Lower lobe of right lung (tissue), 2 donors: ENCODE results near the gene TANC1. TPM values are rescaled to one million over a fixed set of nuclear protein-coding genes. Genes with fewer than 3 reads are reported as not detected.

ENCODE experiments used
- ATAC-seq, 2 donors: fragments of 200-7000 bp; cut with Tn5 transposase; one replicate each; pipeline ENCODE4 v1.9.1; 2020 to 2022; ENCODE audit warnings: mild to moderate bottlenecking in 2 of 2, moderate library complexity in 2 of 2
- DNase-seq: peaks from one replicate; pipeline ENCODE4 v3.0.0-alpha.2; 2020
- H3K27ac ChIP-seq: fragments of 200-600 bp; one replicate; pipeline ENCODE4 v1.8.0; 2022
- H3K27me3 ChIP-seq: fragments of 200-600 bp; one replicate; pipeline ENCODE4 v1.8.0; 2022; ENCODE audit warnings: low read depth
- H3K36me3 ChIP-seq: fragments of 200-600 bp; one replicate; pipeline ENCODE4 v1.8.0; 2022; ENCODE audit warnings: mild to moderate bottlenecking
- H3K4me1 ChIP-seq: fragments of 200-600 bp; one replicate; pipeline ENCODE4 v1.8.0; 2022
- H3K4me3 ChIP-seq: fragments of 200-600 bp; one replicate; pipeline ENCODE4 v1.8.0; 2022; ENCODE audit warnings: mild to moderate bottlenecking
- H3K9me3 ChIP-seq: fragments of 200-600 bp; one replicate; pipeline ENCODE4 v1.8.0; 2022
- CTCF ChIP-seq: fragments of 200-600 bp; IDR thresholded peaks from one replicate; pipeline ENCODE4 v1.8.0; 2022; ENCODE audit warnings: antibody characterized with exemption, mild to moderate bottlenecking
- intact Hi-C: fragments of 100-400 bp; cut with DNase I; formaldehyde crosslinking; loops from one replicate; pipeline ENCODE4 v1.11.0; 2022
- total RNA-seq: library from RNA; stranded (reverse); fragmentation: NEBNext Ultra II Directional; extraction: Animal tissue kit (Norgen Biotek cat#: 25700); gene quantifications from one replicate; pipeline ENCODE4 v1.2.1, GENCODE V29; 2021
- donor health status: DM: no; HTN: yes; CAD: no; lungs with severe emphysema.

The TANC1 gene
- total RNA-seq, 1 donor from 2014 or later = 39.5 TPM

GRCh38 chr2:159157361-159158209, 189.1 kb downstream of the TANC1 start:
- TF ChIP-seq CTCF = no peak
- Histone ChIP-seq H3K27ac (peak overlapping the region; percentile 47), H3K36me3 (peaks cover 9% of the 10 kb centered on the region), H3K4me3 (no peak overlapping the region), H3K27me3 (no peaks in the 10 kb centered on the region), H3K9me3 (no peaks in the 10 kb centered on the region), H3K4me1 (peaks cover 59% of the 10 kb centered on the region)
- ATAC-seq (no peak), DNase-seq (no peak)
- intact Hi-C loops = no loop called here

GRCh38 chr2:159160412-159160811, 192.0 kb downstream of the TANC1 start:
- no peak overlapping the region for H3K27ac ChIP-seq
- H3K27me3 ChIP-seq = no peaks in the 10 kb centered on the region
- peaks cover 39% of the 10 kb centered on the region for H3K4me1 ChIP-seq
- H3K36me3 ChIP-seq = peaks cover 21% of the 10 kb centered on the region
- intact Hi-C loops = no loop called here
- ATAC-seq (no peak), DNase-seq (no peak)
- no peak overlapping the region for H3K4me3 ChIP-seq
- H3K9me3 ChIP-seq = no peaks in the 10 kb centered on the region
- no peak for TF ChIP-seq CTCF

GRCh38 chr2:159160954-159161353, 192.5 kb downstream of the TANC1 start:
- no peak for TF ChIP-seq CTCF
- H3K36me3 ChIP-seq = peaks cover 21% of the 10 kb centered on the region
- peaks cover 34% of the 10 kb centered on the region for H3K4me1 ChIP-seq
- no peaks in the 10 kb centered on the region for H3K27me3 ChIP-seq
- H3K27ac ChIP-seq = no peak overlapping the region
- intact Hi-C loops = no loop called here
- H3K4me3 ChIP-seq = no peak overlapping the region
- H3K9me3 ChIP-seq = no peaks in the 10 kb centered on the region
- DNase-seq (no peak), ATAC-seq (no peak)

GRCh38 chr2:159163930-159164329, 195.5 kb downstream of the TANC1 start:
- Histone ChIP-seq H3K27ac (no peak overlapping the region), H3K4me1 (peaks cover 17% of the 10 kb centered on the region), H3K36me3 (peaks cover 36% of the 10 kb centered on the region), H3K9me3 (no peaks in the 10 kb centered on the region), H3K4me3 (no peak overlapping the region), H3K27me3 (no peaks in the 10 kb centered on the region)
- no peak for ATAC-seq
- no peak for TF ChIP-seq CTCF
- DNase-seq = no peak
- intact Hi-C loops = no loop called here

- no peaks in the 10 kb centered on the region for H3K27me3 ChIP-seq
- no peak for TF ChIP-seq CTCF
- DNase-seq = no peak
- peaks cover 42% of the 10 kb centered on the region for H3K36me3 ChIP-seq
- peak; percentile 37 to 60 for ATAC-seq
- no peak overlapping the region for H3K4me3 ChIP-seq
- intact Hi-C loops = no loop called here
- H3K9me3 ChIP-seq = no peaks in the 10 kb centered on the region
- no peak overlapping the region for H3K27ac ChIP-seq
- H3K4me1 ChIP-seq = peaks cover 17% of the 10 kb centered on the region
These were observed 196.0 kb downstream of the TANC1 start for GRCh38 chr2:159164457-159164911.
